Measurements from ENCODE around the gene DEPP1. TPM values are rescaled to one million over a fixed set of nuclear protein-coding genes. Genes with fewer than 3 reads are reported as not detected.

The DEPP1 gene
- total RNA-seq, 4 donors from 2014 or later, result 48.3 to 428 (median 103) TPM

DNA sequence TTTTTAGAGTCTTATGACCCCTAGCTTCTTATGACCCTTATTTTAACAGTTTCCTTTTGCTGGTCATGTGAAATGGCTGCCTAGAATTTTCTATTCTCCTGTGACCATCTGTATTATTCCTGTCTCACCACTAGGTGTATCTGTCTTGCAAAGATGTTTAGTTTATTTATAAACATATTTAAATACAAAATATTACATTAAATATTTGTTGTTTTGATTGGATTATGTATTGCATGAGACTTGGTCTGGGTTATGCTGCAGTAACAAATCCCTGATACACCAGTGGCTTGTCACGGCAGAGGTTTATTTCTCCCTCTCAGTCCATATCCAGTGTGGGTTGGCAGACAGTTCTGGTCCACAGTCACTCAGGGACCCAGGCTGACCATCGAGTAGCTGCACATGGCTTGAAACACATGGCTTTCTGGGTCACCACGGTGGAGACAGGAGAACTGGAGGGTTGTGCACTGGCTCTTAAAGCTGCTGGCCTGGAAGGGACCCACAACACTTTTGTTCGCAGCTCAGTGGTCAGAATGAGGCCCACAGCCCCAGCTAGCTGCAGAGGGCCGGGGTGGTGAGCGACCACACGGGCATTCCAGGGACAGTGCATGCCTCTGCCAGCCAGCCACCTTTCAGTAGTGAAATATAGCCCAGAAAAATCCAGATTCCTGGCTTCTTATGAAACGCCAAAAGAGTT, 11.6 kb downstream of the DEPP1 start:
- H3K4me1 ChIP-seq, result peaks cover 0 to 82% (median 38%) of the 10 kb centered on the region in 3 donors
- ATAC-seq, result no peak
- 64 to 80% methylated on average over 2 of the region's 8 CpGs for WGBS, 2 donors (ENCODE audit: low coverage in 1 of 2)
- no peak for TF ChIP-seq EP300 (IDR thresholded peaks at IDR 0.05)
- TF ChIP-seq POLR2A (IDR thresholded peaks at IDR 0.05), result no peak
- TF ChIP-seq CTCF (IDR thresholded peaks at IDR 0.05), result no peak
- TF ChIP-seq POLR2AphosphoS5 (IDR thresholded peaks at IDR 0.05), result no peak
- no peaks in the 10 kb centered on the region for H3K9me3 ChIP-seq
- peak overlapping the region in 3 of 4 donors; percentile 50 to 94 (median 51) for H3K27ac ChIP-seq
- H3K27me3 ChIP-seq, result no peaks in the 10 kb centered on the region
- peaks cover 0 to 26% of the 10 kb centered on the region in 2 donors for H3K36me3 ChIP-seq
- H3K4me3 ChIP-seq, result no peak overlapping the region

GRCh38 chr10:44966129-44966815, 12.3 kb downstream of the DEPP1 start:
- 65 to 87% methylated on average over 3 to 8 of the region's 8 CpGs for WGBS, 2 donors (ENCODE audit: low coverage in 1 of 2)
- ATAC-seq, result no peak
- Histone ChIP-seq H3K9me3 (no peaks in the 10 kb centered on the region), H3K27me3 (no peaks in the 10 kb centered on the region), H3K36me3 (peaks cover 0 to 19% of the 10 kb centered on the region in 2 donors), H3K27ac (peak overlapping the region in 3 of 4 donors; percentile 41 to 94 (median 50)), H3K4me3 (no peak overlapping the region), H3K4me1 (peaks cover 0 to 89% (median 40%) of the 10 kb centered on the region in 3 donors)
- TF ChIP-seq EP300 (IDR thresholded peaks at IDR 0.05), result no peak
- no peak for TF ChIP-seq CTCF (IDR thresholded peaks at IDR 0.05)
- no peak for TF ChIP-seq POLR2A (IDR thresholded peaks at IDR 0.05)
- no peak for TF ChIP-seq POLR2AphosphoS5 (IDR thresholded peaks at IDR 0.05)

DNA sequence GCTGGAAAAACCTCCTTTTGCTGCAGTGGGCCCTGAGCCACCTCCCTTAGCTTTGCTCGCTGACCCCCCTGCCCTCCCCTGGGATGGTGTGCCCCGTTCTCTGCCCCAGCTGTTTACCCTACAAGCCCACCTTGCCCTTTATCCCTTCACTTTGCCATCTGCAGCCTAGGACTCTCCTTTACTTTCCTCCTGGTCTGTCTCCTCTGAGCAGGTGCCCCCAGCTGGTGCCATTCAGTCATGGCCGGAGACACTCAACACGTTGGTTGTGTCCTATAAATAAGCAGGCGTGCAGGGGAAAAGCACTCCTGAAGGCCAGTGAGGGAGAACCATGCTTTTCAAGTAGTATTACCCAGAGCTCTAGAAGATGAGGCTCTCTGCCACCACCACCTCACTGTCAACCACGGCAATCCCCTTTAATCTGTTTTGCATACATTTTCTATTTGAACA, 12.9 kb downstream of the DEPP1 start:
- no peak for ATAC-seq
- Histone ChIP-seq H3K4me1 (peaks cover 0 to 95% (median 40%) of the 10 kb centered on the region in 3 donors), H3K4me3 (peak overlapping the region in 1 of 2 donors; percentile 12), H3K36me3 (peaks cover 0 to 13% of the 10 kb centered on the region in 2 donors), H3K27me3 (no peaks in the 10 kb centered on the region), H3K27ac (peak overlapping the region in 3 of 4 donors; percentile 41 to 94 (median 50)), H3K9me3 (no peaks in the 10 kb centered on the region)
- 78 to 89% methylated on average over 2 to 4 of the region's 6 CpGs for WGBS, 2 donors (ENCODE audit: low coverage in 1 of 2)
- TF ChIP-seq EP300 (IDR thresholded peaks at IDR 0.05) (no peak), POLR2A (IDR thresholded peaks at IDR 0.05) (no peak), POLR2AphosphoS5 (IDR thresholded peaks at IDR 0.05) (no peak), CTCF (IDR thresholded peaks at IDR 0.05) (no peak)

GRCh38 chr10:44965104-44965503, 13.5 kb downstream of the DEPP1 start:
- H3K4me3 ChIP-seq, result peak overlapping the region in 1 of 2 donors; percentile 12
- H3K27me3 ChIP-seq, result no peaks in the 10 kb centered on the region
- no peak for ATAC-seq
- H3K27ac ChIP-seq, result peak overlapping the region in 3 of 4 donors; percentile 50 to 94 (median 94)
- peaks cover 0 to 7% of the 10 kb centered on the region in 2 donors for H3K36me3 ChIP-seq
- TF ChIP-seq EP300 (IDR thresholded peaks at IDR 0.05), result no peak
- TF ChIP-seq POLR2AphosphoS5 (IDR thresholded peaks at IDR 0.05), result no peak
- TF ChIP-seq POLR2A (IDR thresholded peaks at IDR 0.05), result no peak
- no peak for TF ChIP-seq CTCF (IDR thresholded peaks at IDR 0.05)
- H3K9me3 ChIP-seq, result no peaks in the 10 kb centered on the region
- 86 to 91% methylated on average over 1 of the region's 1 CpG for WGBS, 2 donors (ENCODE audit: low coverage in 1 of 2)
- H3K4me1 ChIP-seq, result peaks cover 0 to 100% (median 45%) of the 10 kb centered on the region in 3 donors
